ENCODE results near the gene PTOV1.

- no peak for TF ChIP-seq POLR2A (IDR thresholded peaks at IDR 0.05; ENCODE audit: low read depth, low read length)
- no peak for TF ChIP-seq POLR2AphosphoS5 (IDR thresholded peaks at IDR 0.05; ENCODE audit: low read depth, low read length)
- no peak for TF ChIP-seq TAF1 (IDR thresholded peaks at IDR 0.05; ENCODE audit: low read depth, low read length)
- TF ChIP-seq SPI1 (IDR thresholded peaks at IDR 0.05; ENCODE audit: low read depth, low read length) = no peak
- no peak for TF ChIP-seq POU2F2 (IDR thresholded peaks at IDR 0.05; ENCODE audit: low read depth, low read length)
- no peak for TF ChIP-seq PAX5 (IDR thresholded peaks at IDR 0.05; ENCODE audit: insufficient read depth, low read length, severe bottlenecking)
Measured at GRCh38 chr19:49807904-49808675, 42.9 kb upstream of the PTOV1 start.

Measured in GM12891 (cell line).